ENCODE measurements around the gene NEUROG1. TPM values are rescaled to one million over a fixed set of nuclear protein-coding genes. Genes with fewer than 3 reads are reported as not detected.

The NEUROG1 gene
- total RNA-seq, 1 donor from 2014 or later = not detected

DNA sequence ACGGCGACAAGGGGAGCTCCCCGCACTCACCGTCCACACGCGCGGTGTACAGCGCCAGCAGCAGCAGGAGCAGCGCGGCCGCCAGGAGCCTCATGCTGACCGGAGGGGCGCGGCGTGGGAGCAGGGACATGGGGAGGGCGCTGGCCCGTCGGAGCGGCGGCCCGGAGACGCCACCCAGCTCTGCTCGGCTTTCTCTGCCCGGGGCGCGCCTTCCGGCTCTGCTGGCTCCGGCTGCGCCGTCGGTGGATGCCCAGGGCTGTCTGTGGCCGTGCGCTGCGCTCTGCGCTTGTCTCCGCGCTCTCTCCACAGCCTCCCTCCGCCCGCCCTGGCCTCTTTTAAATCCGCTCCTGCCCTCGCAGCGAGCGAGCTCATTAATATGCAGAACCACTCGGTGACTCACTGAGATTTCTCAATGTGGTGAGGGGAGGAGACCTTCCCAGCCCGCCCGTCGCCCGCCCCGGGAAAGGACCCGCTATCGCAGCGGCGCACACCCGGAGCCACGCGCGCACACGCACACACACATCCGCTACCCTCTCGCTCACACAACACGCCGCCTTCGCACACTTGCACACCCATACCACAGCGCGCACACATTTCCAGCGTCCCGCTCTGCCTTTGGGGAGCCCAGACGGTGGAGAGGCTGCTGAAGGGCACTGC is 43.0 kb upstream of the NEUROG1 start, which contains the start of gene CXCL14:
TSS of gene CXCL14 (minus strand) at position 307 of the 657 bp plus-strand sequence. CDS start at position 94, 213 bp downstream.
- Mint-ChIP-seq H3K4me1 (ENCODE audit: unreplicated experiment) (peaks cover 5% of the 10 kb centered on the region), H3K9me3 (ENCODE audit: unreplicated experiment) (no peaks in the 10 kb centered on the region), H3K27me3 (ENCODE audit: unreplicated experiment) (peaks cover 26% of the 10 kb centered on the region), H3K27ac (ENCODE audit: unreplicated experiment) (peak within 1 kb of the TSS; percentile 61), H3K4me3 (ENCODE audit: unreplicated experiment) (peak within 1 kb of the TSS; percentile 93), H3K36me3 (ENCODE audit: low read depth, unreplicated experiment) (peaks cover 4% of the 10 kb centered on the region)
- peak; percentile 37 for DNase-seq (ENCODE audit: low spot score)
- TF ChIP-seq, protein P1, sequence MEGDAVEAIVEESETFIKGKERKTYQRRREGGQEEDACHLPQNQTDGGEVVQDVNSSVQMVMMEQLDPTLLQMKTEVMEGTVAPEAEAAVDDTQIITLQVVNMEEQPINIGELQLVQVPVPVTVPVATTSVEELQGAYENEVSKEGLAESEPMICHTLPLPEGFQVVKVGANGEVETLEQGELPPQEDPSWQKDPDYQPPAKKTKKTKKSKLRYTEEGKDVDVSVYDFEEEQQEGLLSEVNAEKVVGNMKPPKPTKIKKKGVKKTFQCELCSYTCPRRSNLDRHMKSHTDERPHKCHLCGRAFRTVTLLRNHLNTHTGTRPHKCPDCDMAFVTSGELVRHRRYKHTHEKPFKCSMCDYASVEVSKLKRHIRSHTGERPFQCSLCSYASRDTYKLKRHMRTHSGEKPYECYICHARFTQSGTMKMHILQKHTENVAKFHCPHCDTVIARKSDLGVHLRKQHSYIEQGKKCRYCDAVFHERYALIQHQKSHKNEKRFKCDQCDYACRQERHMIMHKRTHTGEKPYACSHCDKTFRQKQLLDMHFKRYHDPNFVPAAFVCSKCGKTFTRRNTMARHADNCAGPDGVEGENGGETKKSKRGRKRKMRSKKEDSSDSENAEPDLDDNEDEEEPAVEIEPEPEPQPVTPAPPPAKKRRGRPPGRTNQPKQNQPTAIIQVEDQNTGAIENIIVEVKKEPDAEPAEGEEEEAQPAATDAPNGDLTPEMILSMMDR (IDR thresholded peaks at IDR 0.05; ENCODE audit: unreplicated experiment) = no peak

DNA sequence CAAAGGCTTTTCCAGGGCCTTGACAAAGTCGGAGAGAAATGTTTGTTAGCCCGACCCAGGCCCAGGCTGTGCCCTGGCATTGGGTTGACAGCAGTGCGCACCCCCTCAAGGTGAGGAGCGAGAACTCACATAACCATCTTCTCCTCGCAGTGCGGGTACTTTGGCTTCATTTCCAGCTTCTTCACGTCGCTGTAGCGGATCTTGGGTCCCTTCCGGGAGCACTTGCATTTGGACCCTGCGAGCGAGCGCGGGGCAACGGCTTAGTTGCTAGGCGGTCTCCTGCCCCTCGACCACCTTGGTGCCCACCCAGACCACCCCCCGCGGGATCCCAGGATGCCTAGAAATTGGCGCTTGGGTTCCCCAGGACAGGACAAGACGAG is 42.5 kb upstream of the NEUROG1 start:
- DNase-seq (ENCODE audit: low spot score) = no peak
- H3K4me1 Mint-ChIP-seq (ENCODE audit: unreplicated experiment) = peaks cover 5% of the 10 kb centered on the region
- H3K36me3 Mint-ChIP-seq (ENCODE audit: low read depth, unreplicated experiment) = peaks cover 4% of the 10 kb centered on the region
- H3K27ac Mint-ChIP-seq (ENCODE audit: unreplicated experiment) = no peak overlapping the region
- no peak overlapping the region for H3K4me3 Mint-ChIP-seq (ENCODE audit: unreplicated experiment)
- TF ChIP-seq, protein P1 (IDR thresholded peaks at IDR 0.05; ENCODE audit: unreplicated experiment) = no peak
- H3K9me3 Mint-ChIP-seq (ENCODE audit: unreplicated experiment) = no peaks in the 10 kb centered on the region
- H3K27me3 Mint-ChIP-seq (ENCODE audit: unreplicated experiment) = peaks cover 26% of the 10 kb centered on the region

DNA sequence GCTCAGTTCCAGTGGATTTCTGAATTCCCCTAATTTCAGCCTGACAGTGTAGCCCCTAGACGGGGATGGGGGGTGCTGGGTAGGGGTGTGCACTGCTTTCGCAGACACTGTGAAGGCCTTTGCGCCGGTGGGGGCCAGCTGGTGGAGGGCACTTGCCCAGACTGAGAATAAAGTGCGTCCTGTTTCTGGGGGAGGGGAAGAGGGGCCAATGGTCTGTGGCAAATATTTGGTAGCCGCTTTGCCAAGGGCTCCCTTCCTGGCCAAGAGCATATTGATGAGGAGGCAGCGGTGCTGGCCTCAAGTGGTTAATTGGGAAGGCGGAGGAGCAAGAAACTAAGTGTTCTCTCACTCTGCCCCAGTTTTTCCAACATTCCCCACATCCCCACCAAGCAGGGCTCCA is 41.7 kb upstream of the NEUROG1 start:
- DNase-seq (ENCODE audit: low spot score) = no peak
- TF ChIP-seq, protein P1 (IDR thresholded peaks at IDR 0.05; ENCODE audit: unreplicated experiment) = no peak
- H3K4me3 Mint-ChIP-seq (ENCODE audit: unreplicated experiment) = no peak overlapping the region
- no peak overlapping the region for H3K27ac Mint-ChIP-seq (ENCODE audit: unreplicated experiment)
- peaks cover 4% of the 10 kb centered on the region for H3K36me3 Mint-ChIP-seq (ENCODE audit: low read depth, unreplicated experiment)
- H3K4me1 Mint-ChIP-seq (ENCODE audit: unreplicated experiment) = peaks cover 5% of the 10 kb centered on the region
- H3K27me3 Mint-ChIP-seq (ENCODE audit: unreplicated experiment) = peaks cover 25% of the 10 kb centered on the region
- no peaks in the 10 kb centered on the region for H3K9me3 Mint-ChIP-seq (ENCODE audit: unreplicated experiment)

DNA sequence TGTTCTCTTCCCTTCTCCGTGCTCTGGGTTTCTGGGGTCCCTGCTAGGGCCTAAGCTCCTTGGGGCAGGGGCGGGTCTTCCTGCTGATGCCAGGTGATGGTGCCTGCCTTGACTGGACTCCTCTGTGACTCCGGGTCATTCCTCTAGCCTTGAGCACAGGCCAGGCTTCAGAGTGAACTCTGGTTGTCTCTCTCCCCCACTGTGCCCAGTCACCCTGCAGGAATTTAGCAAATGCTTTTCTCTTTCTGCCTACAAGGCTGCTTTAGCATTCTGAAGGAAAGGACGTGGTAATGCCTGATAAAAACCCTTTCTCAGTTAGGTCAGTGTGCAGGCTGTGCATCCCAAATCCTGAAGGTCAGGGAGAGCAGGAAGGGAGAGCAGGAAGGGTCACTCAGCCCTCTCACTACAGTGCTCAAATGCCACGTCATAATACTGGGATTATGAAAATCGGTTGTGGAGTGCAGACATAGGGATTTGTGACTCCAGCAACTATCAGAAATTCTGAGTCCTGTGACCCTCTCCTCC is 40.4 kb upstream of the NEUROG1 start:
- Mint-ChIP-seq H3K36me3 (ENCODE audit: low read depth, unreplicated experiment) (peaks cover 4% of the 10 kb centered on the region), H3K4me3 (ENCODE audit: unreplicated experiment) (no peak overlapping the region), H3K9me3 (ENCODE audit: unreplicated experiment) (no peaks in the 10 kb centered on the region), H3K27ac (ENCODE audit: unreplicated experiment) (no peak overlapping the region), H3K27me3 (ENCODE audit: unreplicated experiment) (peaks cover 22% of the 10 kb centered on the region), H3K4me1 (ENCODE audit: unreplicated experiment) (peaks cover 5% of the 10 kb centered on the region)
- DNase-seq (ENCODE audit: low spot score) = no peak
- TF ChIP-seq, protein P1 (IDR thresholded peaks at IDR 0.05; ENCODE audit: unreplicated experiment) = no peak

DNA sequence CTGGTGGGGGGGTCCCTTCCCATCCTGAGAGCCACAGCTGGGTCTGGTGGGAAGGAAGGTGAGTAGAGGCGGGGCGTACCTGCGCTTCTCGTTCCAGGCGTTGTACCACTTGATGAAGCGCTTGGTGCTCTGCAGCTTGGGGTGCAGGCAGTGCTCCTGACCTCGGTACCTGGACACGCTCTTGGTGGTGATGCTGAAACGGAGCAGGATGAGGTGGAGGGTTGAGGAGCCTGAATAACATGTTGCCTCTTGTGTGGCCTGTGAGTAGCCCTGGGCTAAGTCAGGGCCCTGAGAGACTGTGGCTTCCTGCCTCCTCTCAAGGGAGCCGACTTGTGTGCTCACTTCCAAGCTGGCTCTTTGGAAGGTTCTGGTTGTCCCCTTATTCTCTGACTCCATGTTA is 38.7 kb upstream of the NEUROG1 start:
- Mint-ChIP-seq H3K9me3 (ENCODE audit: unreplicated experiment) (no peaks in the 10 kb centered on the region), H3K4me1 (ENCODE audit: unreplicated experiment) (peaks cover 5% of the 10 kb centered on the region), H3K4me3 (ENCODE audit: unreplicated experiment) (no peak overlapping the region), H3K27ac (ENCODE audit: unreplicated experiment) (no peak overlapping the region), H3K36me3 (ENCODE audit: low read depth, unreplicated experiment) (no peaks in the 10 kb centered on the region), H3K27me3 (ENCODE audit: unreplicated experiment) (peaks cover 19% of the 10 kb centered on the region)
- TF ChIP-seq, protein P1 (IDR thresholded peaks at IDR 0.05; ENCODE audit: unreplicated experiment) = no peak
- DNase-seq (ENCODE audit: low spot score) = no peak
